Duodenal mucosa (tissue), 2 donors: ENCODE results near the gene EFHD1.

Experiments used
- H3K27ac ChIP-seq: one replicate; pipeline ENCODE4 v1.7.0; 2013; ENCODE audit warnings: low read depth, low read length
- H3K27me3 ChIP-seq, 2 donors: one replicate each; pipeline ENCODE4 v1.7.0; 2013; ENCODE audit warnings: low read length in 2 of 2, control low read depth in 1 of 2; ENCODE audit not compliant: insufficient read depth in 2 of 2, control insufficient read depth in 1 of 2
- H3K36me3 ChIP-seq, 2 donors: one replicate each; pipeline ENCODE4 v1.7.0; 2013; ENCODE audit warnings: low read length in 2 of 2, control low read depth in 1 of 2; ENCODE audit not compliant: insufficient read depth in 2 of 2, control insufficient read depth in 1 of 2
- H3K4me1 ChIP-seq, 2 donors: one replicate each; pipeline ENCODE4 v1.7.0; 2013; ENCODE audit warnings: low read length in 2 of 2, control low read depth in 1 of 2; ENCODE audit not compliant: insufficient read depth in 2 of 2, control insufficient read depth in 1 of 2
- H3K4me3 ChIP-seq, 2 donors: one replicate each; pipeline ENCODE4 v1.7.0; 2013; ENCODE audit warnings: low read length in 2 of 2, low read depth in 1 of 2
- H3K9ac ChIP-seq, 2 donors: one replicate each; pipeline ENCODE4 v1.7.0; 2013; ENCODE audit warnings: low read length in 2 of 2, low read depth in 1 of 2
- H3K9me3 ChIP-seq, 2 donors: one replicate each; pipeline ENCODE4 v1.7.0; 2013; ENCODE audit warnings: low read length in 2 of 2, control low read depth in 1 of 2; ENCODE audit not compliant: control insufficient read depth in 1 of 2

Gene EFHD1

DNA sequence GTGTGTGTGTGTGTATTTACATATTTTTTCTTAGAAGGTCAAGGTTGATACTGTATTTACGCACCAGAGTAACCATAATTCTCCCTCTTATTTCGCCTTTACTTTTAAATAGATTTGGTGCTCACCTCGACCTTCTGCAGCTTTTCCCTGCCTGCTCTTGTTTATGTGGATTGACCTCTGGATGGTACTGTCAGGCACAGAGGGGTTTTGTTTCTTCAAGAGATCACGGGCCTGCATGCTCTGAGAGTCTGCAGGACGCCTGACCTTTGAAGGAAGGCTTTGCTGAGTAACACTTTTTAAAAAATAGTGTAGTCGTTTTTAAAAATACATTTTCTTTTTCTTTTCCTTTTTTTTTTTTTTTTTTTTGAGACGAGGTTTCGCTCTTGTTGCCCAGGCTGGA is 18.1 kb upstream of the EFHD1 start:
- Histone ChIP-seq H3K36me3 (no peaks in the 10 kb centered on the region), H3K27me3 (no peaks in the 10 kb centered on the region), H3K9ac (no peak overlapping the region), H3K9me3 (no peaks in the 10 kb centered on the region), H3K4me1 (no peaks in the 10 kb centered on the region), H3K4me3 (no peak overlapping the region), H3K27ac (no peak overlapping the region)

DNA sequence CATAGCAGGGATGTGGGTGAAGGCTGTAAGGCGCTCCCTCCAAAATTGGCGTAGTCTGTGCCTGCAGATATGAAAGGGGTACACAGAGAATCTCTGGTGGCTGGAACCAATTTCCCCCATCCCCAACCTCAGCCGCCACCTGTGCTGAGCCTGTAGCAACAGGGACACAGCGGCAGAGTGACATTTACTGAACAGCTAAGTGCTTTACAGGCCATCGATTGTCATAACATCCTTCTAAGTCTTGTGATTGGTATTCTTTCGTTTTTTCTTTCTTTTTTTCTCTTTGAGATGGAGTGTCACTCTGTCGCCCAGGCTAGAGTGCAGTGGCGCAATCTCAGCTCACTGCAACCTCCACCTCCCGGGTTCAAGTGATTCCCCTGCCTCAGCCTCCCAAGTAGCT is 12.2 kb upstream of the EFHD1 start:
- no peak overlapping the region for H3K27ac ChIP-seq
- H3K27me3 ChIP-seq = no peaks in the 10 kb centered on the region
- no peaks in the 10 kb centered on the region for H3K36me3 ChIP-seq
- H3K4me1 ChIP-seq = no peaks in the 10 kb centered on the region
- no peaks in the 10 kb centered on the region for H3K9me3 ChIP-seq
- H3K4me3 ChIP-seq = no peak overlapping the region
- no peak overlapping the region for H3K9ac ChIP-seq

- H3K36me3 ChIP-seq = no peaks in the 10 kb centered on the region
- no peak overlapping the region for H3K9ac ChIP-seq
- no peaks in the 10 kb centered on the region for H3K9me3 ChIP-seq
- H3K27me3 ChIP-seq = no peaks in the 10 kb centered on the region
- H3K4me3 ChIP-seq = no peak overlapping the region
- no peak overlapping the region for H3K27ac ChIP-seq
- no peaks in the 10 kb centered on the region for H3K4me1 ChIP-seq
These were observed 10.8 kb upstream of the EFHD1 start for GRCh38 chr2:232622563-232622962.

DNA sequence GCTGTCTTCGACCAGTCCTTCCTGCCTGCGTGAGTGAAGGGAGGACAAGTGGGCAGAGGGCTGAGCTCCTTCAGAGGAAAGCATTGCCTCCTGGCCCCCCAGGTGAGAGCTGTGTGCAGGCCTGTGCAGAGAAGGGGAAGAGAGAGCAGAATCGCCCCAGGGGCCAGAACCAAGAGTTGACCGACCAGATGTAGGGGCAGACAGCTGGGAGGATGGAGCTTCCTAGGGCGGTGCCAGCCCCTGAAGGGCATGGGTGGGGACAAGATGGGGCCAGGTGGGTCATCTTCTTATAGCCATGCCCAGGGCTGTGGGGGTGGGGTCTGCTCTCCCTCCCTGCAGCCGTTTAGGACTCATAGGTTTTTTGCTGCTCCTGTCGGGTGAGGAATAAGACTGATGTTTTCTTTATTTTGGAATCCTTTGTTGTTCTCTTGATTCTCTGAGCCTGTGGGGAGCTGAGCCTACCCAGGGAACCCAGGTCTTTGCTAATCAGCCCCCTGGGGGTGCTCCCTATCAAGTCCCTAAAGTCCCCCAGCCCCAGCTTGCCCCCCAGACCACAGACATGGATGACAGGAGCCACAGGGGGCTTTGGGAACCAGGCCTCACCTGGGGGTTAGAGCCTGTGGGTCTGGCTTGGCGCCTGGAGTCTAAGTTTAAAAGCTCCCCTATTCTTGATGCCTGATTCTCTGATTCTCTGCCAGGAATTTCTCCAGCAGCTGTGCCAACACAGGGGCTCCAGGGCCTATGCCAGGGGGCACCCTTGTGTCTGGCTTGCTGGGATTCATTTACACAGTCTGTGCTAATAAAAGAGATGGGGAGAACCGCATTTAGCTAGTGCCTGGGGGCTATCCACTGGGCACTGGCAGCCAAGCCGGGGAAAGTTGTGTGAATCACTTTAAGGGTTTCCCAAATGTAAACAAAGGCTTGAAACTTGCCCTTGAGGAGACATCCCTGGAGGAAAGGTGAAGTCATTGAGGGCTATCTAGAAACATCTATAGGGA is 9.3 kb upstream of the EFHD1 start:
- no peaks in the 10 kb centered on the region for H3K9me3 ChIP-seq
- no peak overlapping the region for H3K27ac ChIP-seq
- H3K36me3 ChIP-seq = no peaks in the 10 kb centered on the region
- no peak overlapping the region for H3K4me3 ChIP-seq
- H3K27me3 ChIP-seq = no peaks in the 10 kb centered on the region
- H3K9ac ChIP-seq = no peak overlapping the region
- H3K4me1 ChIP-seq = no peaks in the 10 kb centered on the region

GRCh38 chr2:232626584-232626983 is 6.8 kb upstream of the EFHD1 start:
- H3K9ac ChIP-seq = no peak overlapping the region
- no peak overlapping the region for H3K27ac ChIP-seq
- H3K36me3 ChIP-seq = no peaks in the 10 kb centered on the region
- H3K4me1 ChIP-seq = no peaks in the 10 kb centered on the region
- H3K9me3 ChIP-seq = no peaks in the 10 kb centered on the region
- H3K27me3 ChIP-seq = peaks cover 0 to 4% of the 10 kb centered on the region in 2 donors
- H3K4me3 ChIP-seq = no peak overlapping the region

- Histone ChIP-seq H3K27me3 (peaks cover 17 to 18% of the 10 kb centered on the region in 2 donors), H3K4me1 (peaks cover 0 to 4% of the 10 kb centered on the region in 2 donors), H3K27ac (no peak overlapping the region), H3K4me3 (no peak overlapping the region), H3K9me3 (no peaks in the 10 kb centered on the region), H3K36me3 (no peaks in the 10 kb centered on the region), H3K9ac (no peak overlapping the region)
These were observed 4.8 kb upstream of the EFHD1 start for GRCh38 chr2:232628466-232629128.

DNA sequence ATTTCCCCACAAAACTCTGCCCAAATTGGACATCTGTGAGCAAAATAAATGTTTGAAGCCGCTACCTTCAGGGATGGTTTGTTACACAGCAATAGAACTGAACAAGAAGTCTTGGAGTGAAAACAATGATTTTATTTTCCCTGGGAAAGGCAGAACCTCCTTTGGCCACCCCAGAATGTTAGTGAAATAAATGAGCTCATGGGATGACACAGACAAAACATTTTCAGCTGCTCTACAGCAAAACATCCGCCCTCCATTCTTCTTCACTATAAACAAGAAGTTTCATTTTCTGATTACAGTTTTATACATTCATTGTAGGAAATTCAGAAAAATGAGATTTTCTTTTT is 4.3 kb upstream of the EFHD1 start:
- no peak overlapping the region for H3K27ac ChIP-seq

GRCh38 chr2:232632229-232632903 is 1.0 kb upstream of the EFHD1 start:
- Histone ChIP-seq H3K9me3 (no peaks in the 10 kb centered on the region), H3K27me3 (peaks cover 29 to 37% of the 10 kb centered on the region in 2 donors), H3K36me3 (no peaks in the 10 kb centered on the region), H3K4me1 (peaks cover 0 to 4% of the 10 kb centered on the region in 2 donors), H3K9ac (no peak overlapping the region), H3K4me3 (peak overlapping the region; percentile 59 to 68), H3K27ac (no peak overlapping the region)

More for the DNA sequence above, 4.3 kb upstream of the EFHD1 start:
- H3K9me3 ChIP-seq = no peaks in the 10 kb centered on the region
- H3K9ac ChIP-seq = no peak overlapping the region
- H3K36me3 ChIP-seq = no peaks in the 10 kb centered on the region
- no peak overlapping the region for H3K4me3 ChIP-seq
- H3K4me1 ChIP-seq = peaks cover 0 to 4% of the 10 kb centered on the region in 2 donors
- peaks cover 18 to 21% of the 10 kb centered on the region in 2 donors for H3K27me3 ChIP-seq

- H3K27me3 ChIP-seq = peaks cover 29 to 37% of the 10 kb centered on the region in 2 donors
- peaks cover 0 to 4% of the 10 kb centered on the region in 2 donors for H3K4me1 ChIP-seq
- no peaks in the 10 kb centered on the region for H3K36me3 ChIP-seq
- peak overlapping the region; percentile 59 to 68 for H3K4me3 ChIP-seq
- no peak overlapping the region for H3K27ac ChIP-seq
- H3K9ac ChIP-seq = peak overlapping the region in 1 of 2 donors; percentile 38
- H3K9me3 ChIP-seq = no peaks in the 10 kb centered on the region
These were observed 446 bp upstream of the EFHD1 start for GRCh38 chr2:232632904-232633412.
